GM18868 (cell line): Measurements from ENCODE around the gene BCL7A.
"Not testable (repeated sequence)": the region's sequence is repeated elsewhere in the genome, so short reads cannot be mapped to it uniquely, and the experiment has no call there.

Experiments used
- ATAC-seq: cut with Tn5 transposase; IDR thresholded peaks from one replicate; pipeline ENCODE4 v1.9.1; 2021; ENCODE audit warnings: mild to moderate bottlenecking, moderate library complexity; ENCODE audit not compliant: unreplicated experiment

Gene BCL7A

GRCh38 chr12:122093098-122093883, 71.6 kb downstream of the BCL7A start:
- no peak for ATAC-seq

- ATAC-seq, result no peak
These were observed 72.6 kb downstream of the BCL7A start for GRCh38 chr12:122094137-122094734.

- no peak for ATAC-seq
These were observed 73.3 kb downstream of the BCL7A start for GRCh38 chr12:122094735-122095631.

GRCh38 chr12:122096014-122096413, 74.3 kb downstream of the BCL7A start:
- ATAC-seq, result no peak

GRCh38 chr12:122096591-122097149, 75.0 kb downstream of the BCL7A start:
- no peak for ATAC-seq

GRCh38 chr12:122097584-122097926, 75.9 kb downstream of the BCL7A start:
- ATAC-seq, result no peak

- ATAC-seq, result no peak
These were observed 76.5 kb downstream of the BCL7A start for GRCh38 chr12:122097927-122098756.

- no peak for ATAC-seq
These were observed 77.6 kb downstream of the BCL7A start for GRCh38 chr12:122099280-122099749.

GRCh38 chr12:122099856-122100255, 78.2 kb downstream of the BCL7A start:
- no peak for ATAC-seq

GRCh38 chr12:122100568-122100967, 78.9 kb downstream of the BCL7A start:
- no peak for ATAC-seq

- no peak for ATAC-seq
These were observed 80.6 kb downstream of the BCL7A start for GRCh38 chr12:122102331-122102730.

GRCh38 chr12:122104844-122105243, 83.2 kb downstream of the BCL7A start:
- ATAC-seq, result no peak

GRCh38 chr12:122105496-122105895, 83.8 kb downstream of the BCL7A start:
- not testable (repeated sequence) for ATAC-seq

- no peak for ATAC-seq
These were observed 85.2 kb downstream of the BCL7A start for GRCh38 chr12:122106843-122107242.

- ATAC-seq, result no peak
These were observed 85.6 kb downstream of the BCL7A start for GRCh38 chr12:122107261-122107660.

GRCh38 chr12:122111089-122111641, 89.5 kb downstream of the BCL7A start:
- no peak for ATAC-seq
